SK-N-SH treated with all-trans-retinoic acid at 6 μM for 48 hours (cell line): ENCODE results near the gene ZBTB7C.

Experiments
- PATZ1 ChIP-seq: fragments of 250-450 bp; sonication (Bioruptor Pico); IDR thresholded peaks from 2 replicates; pipeline ENCODE4 v1.8.0; 2020; ENCODE audit warnings: mild to moderate bottlenecking, moderate library complexity, borderline replicate concordance
- RARB ChIP-seq: fragments of 250-450 bp; sonication (Bioruptor Pico); IDR thresholded peaks from 2 replicates; pipeline ENCODE4 v1.8.0; 2021; ENCODE audit warnings: mild to moderate bottlenecking, moderate library complexity
- SNAI2 ChIP-seq: fragments of 250-450 bp; sonication (Bioruptor Pico); IDR thresholded peaks from 2 replicates; pipeline ENCODE4 v1.5.0; 2020; ENCODE audit warnings: mild to moderate bottlenecking, moderate library complexity
- TF ChIP-seq, protein P1 (sequence below): fragments of 250-450 bp; sonication (Bioruptor Pico); IDR thresholded peaks from 2 replicates; pipeline ENCODE4 v1.8.0; 2021; ENCODE audit warnings: low read depth, mild to moderate bottlenecking, moderate library complexity, borderline replicate concordance

DNA sequence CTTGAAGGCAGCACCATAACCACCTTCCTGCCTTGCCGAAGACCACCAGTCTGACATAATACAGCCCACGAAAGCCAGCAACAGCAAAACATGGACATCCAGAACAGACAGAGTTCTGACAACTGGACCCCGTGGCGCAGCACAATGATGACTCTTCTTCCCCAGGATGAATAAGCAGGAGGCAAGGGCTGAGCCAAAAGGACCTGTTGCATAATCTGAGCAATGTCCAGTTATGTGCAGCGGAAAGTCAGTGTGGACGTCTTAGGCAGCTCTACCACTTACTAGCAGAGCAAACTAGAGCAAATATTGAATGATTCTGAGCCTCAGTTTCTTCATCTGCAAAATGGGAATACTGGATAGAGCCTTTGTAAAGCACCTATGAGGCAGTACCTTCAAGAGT is 225.1 kb downstream of the ZBTB7C start:
- TF ChIP-seq, protein P1, sequence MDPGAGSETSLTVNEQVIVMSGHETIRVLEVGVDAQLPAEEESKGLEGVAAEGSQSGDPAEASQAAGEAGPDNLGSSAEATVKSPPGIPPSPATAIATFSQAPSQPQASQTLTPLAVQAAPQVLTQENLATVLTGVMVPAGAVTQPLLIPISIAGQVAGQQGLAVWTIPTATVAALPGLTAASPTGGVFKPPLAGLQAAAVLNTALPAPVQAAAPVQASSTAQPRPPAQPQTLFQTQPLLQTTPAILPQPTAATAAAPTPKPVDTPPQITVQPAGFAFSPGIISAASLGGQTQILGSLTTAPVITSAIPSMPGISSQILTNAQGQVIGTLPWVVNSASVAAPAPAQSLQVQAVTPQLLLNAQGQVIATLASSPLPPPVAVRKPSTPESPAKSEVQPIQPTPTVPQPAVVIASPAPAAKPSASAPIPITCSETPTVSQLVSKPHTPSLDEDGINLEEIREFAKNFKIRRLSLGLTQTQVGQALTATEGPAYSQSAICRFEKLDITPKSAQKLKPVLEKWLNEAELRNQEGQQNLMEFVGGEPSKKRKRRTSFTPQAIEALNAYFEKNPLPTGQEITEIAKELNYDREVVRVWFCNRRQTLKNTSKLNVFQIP (CRISPR knock-in tag), result no peak
- TF ChIP-seq SNAI2 (CRISPR knock-in tag) (no peak), RARB (CRISPR knock-in tag) (no peak), PATZ1 (CRISPR knock-in tag) (no peak)
